GM12865 (cell line): ENCODE results near the gene PRKN.

Experiments
- DNase-seq: peaks from one replicate; pipeline ENCODE4 v3.0.0; 2010; ENCODE audit warnings: low read depth
- H3K4me3 ChIP-seq: 2 replicates; pipeline ENCODE4 v1.5.1; 2011; ENCODE audit warnings: mild to moderate bottlenecking, low read depth, low read length, control low read depth
- CTCF ChIP-seq: IDR thresholded peaks from 2 replicates; pipeline ENCODE4 v1.5.1; 2011; ENCODE audit warnings: low read length, control low read depth, low read depth, inconsistent platforms; ENCODE audit not compliant: insufficient read depth; ENCODE audit errors: missing control alignments

Gene PRKN

DNA sequence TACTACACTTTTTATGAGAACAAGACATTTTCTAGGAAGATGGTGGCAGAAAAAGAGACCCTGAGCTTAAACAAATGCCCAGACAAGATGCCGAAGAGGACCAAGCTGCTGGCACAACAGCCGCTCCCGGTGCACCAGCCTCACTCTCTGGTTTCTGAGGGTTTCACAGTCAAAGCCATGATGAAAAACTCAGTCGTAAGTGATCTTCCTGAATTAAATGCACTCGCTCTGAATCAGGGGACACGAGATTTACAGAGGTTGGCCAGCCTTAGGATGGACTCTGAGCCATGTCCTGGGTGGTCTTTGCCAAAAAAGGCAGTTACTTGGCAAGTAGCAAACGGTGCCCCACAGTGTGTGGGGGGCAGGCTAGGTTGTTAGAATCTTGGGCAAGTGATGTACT is 631 bp upstream of the PRKN start:
- DNase-seq = no peak
- no peak overlapping the region for H3K4me3 ChIP-seq
- TF ChIP-seq CTCF = no peak

DNA sequence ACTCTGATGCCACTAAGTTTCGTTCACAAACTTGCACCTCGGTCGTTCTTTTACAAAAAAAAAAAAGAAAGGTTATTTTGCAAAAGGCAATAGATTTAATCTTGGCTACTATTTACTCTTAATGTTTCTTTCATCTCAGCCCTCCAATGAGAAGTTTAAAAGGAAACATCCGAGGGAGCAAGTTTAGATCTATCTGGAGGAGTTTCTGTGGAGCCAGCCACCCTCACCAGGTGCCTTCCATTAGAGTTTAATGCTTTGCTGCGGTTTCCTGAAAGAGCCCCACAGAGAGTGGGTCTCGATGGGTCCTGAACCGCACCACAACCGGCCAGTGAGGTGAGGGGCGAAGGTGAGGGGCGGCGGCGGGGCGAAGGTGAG is 632 bp downstream of the PRKN start:
- TF ChIP-seq CTCF = no peak
- peak overlapping the region; percentile 79 for H3K4me3 ChIP-seq
- no peak for DNase-seq

DNA sequence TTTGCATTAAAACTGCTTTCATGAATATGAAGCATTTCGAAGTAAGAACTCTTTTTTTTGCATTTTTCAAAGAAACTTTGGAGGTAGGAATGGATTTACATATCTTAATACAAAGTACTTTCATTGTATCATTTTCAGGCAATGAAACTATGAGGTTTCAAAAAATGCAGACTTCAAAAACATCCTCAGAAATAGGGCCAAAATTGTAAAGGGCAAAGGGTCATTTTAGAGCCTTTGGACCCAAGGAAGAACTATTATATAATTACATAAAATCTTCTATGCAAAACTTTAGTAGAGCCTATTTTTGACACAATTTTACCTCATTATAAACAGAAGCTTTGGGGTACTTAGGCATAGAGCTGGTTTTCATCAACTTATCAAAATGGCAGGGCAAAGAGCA is 4.9 kb downstream of the PRKN start:
- H3K4me3 ChIP-seq = no peak overlapping the region
- DNase-seq = no peak
- TF ChIP-seq CTCF = no peak

GRCh38 chr6:162722226-162722625 is 5.3 kb downstream of the PRKN start:
- TF ChIP-seq CTCF = no peak
- no peak overlapping the region for H3K4me3 ChIP-seq
- no peak for DNase-seq

DNA sequence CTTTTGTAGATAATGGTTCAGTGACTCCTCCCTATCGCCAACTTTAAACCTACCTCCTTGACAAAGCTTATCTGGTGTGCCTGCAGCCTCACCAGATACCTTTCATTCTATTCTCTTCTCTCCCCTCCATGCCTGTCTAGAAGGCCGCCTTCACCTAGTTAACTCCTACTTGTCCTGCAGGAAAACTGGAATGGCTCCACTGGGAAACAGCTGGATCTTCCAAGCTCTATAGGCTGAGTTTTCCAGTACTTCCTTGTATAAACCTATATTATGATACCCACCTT is 6.2 kb downstream of the PRKN start:
- no peak for TF ChIP-seq CTCF
- DNase-seq = no peak
- no peak overlapping the region for H3K4me3 ChIP-seq

GRCh38 chr6:162719528-162719927 is 8.0 kb downstream of the PRKN start:
- no peak for DNase-seq
- TF ChIP-seq CTCF = no peak
- no peak overlapping the region for H3K4me3 ChIP-seq

DNA sequence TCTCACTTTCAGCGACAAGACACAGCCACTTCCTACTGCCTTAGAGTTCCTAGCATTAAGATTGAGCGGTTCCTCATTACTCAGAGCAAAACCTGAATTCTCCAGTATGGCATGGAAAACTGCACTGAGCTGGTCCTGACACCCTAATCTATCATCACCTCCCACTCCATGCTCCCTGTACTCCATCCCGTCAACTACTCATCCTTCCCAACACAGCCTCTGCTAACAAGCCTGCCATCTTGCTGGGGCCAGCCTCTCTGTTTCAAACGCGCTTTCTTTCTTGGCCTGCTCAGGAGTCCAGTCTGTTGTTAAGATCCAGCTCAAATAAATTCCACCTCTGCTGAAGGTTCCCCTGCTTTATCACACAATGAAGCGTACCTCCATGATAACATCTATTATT is 12.0 kb downstream of the PRKN start:
- DNase-seq = no peak
- no peak overlapping the region for H3K4me3 ChIP-seq
- no peak for TF ChIP-seq CTCF
